DMS 273 treated with DMSO at 0.1 percent for 48 hours (cell line): ENCODE measurements around the gene CPA1.
A peak's percentile ranks its signal among the peaks of the same experiment; 100 is the strongest.

Experiments
- DNase-seq: peaks from one replicate; lab custom pipeline; 2025; lab: John Stamatoyannopoulos, UW

The CPA1 gene

GRCh38 chr7:130356121-130356875, 24.0 kb upstream of the CPA1 start:
- DNase-seq, result peak; percentile 57

- peak; percentile 45 for DNase-seq
Observed at GRCh38 chr7:130356876-130357611, 23.2 kb upstream of the CPA1 start.

- DNase-seq, result no peak
Observed at GRCh38 chr7:130358471-130358870, 21.8 kb upstream of the CPA1 start.

- DNase-seq, result no peak
Observed at GRCh38 chr7:130359276-130359857, 20.9 kb upstream of the CPA1 start.

- no peak for DNase-seq
Observed at GRCh38 chr7:130360518-130360917, 19.8 kb upstream of the CPA1 start.

GRCh38 chr7:130361681-130362080, 18.6 kb upstream of the CPA1 start:
- DNase-seq, result no peak

GRCh38 chr7:130362251-130362816, 18.0 kb upstream of the CPA1 start:
- DNase-seq, result no peak

- no peak for DNase-seq
Observed at GRCh38 chr7:130363026-130363847, 17.1 kb upstream of the CPA1 start.

GRCh38 chr7:130364451-130364850, 15.8 kb upstream of the CPA1 start:
- DNase-seq, result no peak

- DNase-seq, result no peak
Observed at GRCh38 chr7:130365088-130365487, 15.2 kb upstream of the CPA1 start.

- peak; percentile 98 for DNase-seq
Observed at GRCh38 chr7:130365511-130366441, 14.5 kb upstream of the CPA1 start.

- no peak for DNase-seq
Observed at GRCh38 chr7:130366564-130366963, 13.7 kb upstream of the CPA1 start.

- no peak for DNase-seq
Observed at GRCh38 chr7:130367088-130367755, 13.1 kb upstream of the CPA1 start.

GRCh38 chr7:130367836-130368746, 12.2 kb upstream of the CPA1 start:
- DNase-seq, result no peak

GRCh38 chr7:130369110-130369711, 11.1 kb upstream of the CPA1 start:
- DNase-seq, result no peak

- no peak for DNase-seq
Observed at GRCh38 chr7:130369831-130370550, 10.3 kb upstream of the CPA1 start.

GRCh38 chr7:130371046-130371445, 9.2 kb upstream of the CPA1 start:
- DNase-seq, result no peak
